K562 (cell line): ENCODE measurements around the gene CMIP.

Source experiments
- CSDE1 ChIP-seq, 2 experiments: fragments of 450-650 bp; IDR thresholded peaks; 2 replicates each; pipeline ENCODE4 v1.6.1; 2016; ENCODE audit warnings: mild to moderate bottlenecking in 1 of 2
- CTCF ChIP-seq, 3 experiments: IDR thresholded peaks in 2 of 3; conservative IDR thresholded peaks in 1 of 3; 2 replicates each; pipeline ENCODE4 v1.5.1; 2011 to 2012; ENCODE audit warnings: low read length in 3 of 3, mild to moderate bottlenecking in 3 of 3, control low read depth in 2 of 3, improper control_type of control experiment in 1 of 3, inconsistent platforms in 1 of 3, low read depth in 1 of 3, mixed read lengths in 1 of 3, moderate library complexity in 1 of 3; ENCODE audit not compliant: insufficient read depth in 2 of 3
- FOXM1 ChIP-seq, 2 experiments: fragments of 450-650 bp in 1 of 2; sonication (generic) in 1 of 2; formaldehyde crosslinking in 1 of 2; IDR thresholded peaks; 2 replicates each; pipeline versions ENCODE4 v1.6.1 to v1.9.0; 2017 to 2022; ENCODE audit warnings: low read depth in 2 of 2, mild to moderate bottlenecking in 2 of 2, missing genetic modification reagents in 1 of 2, moderate library complexity in 1 of 2
- MEF2A ChIP-seq: IDR thresholded peaks from 2 replicates; pipeline ENCODE4 v1.6.1; 2011; ENCODE audit warnings: low read depth, mild to moderate bottlenecking, low read length, moderate library complexity; ENCODE audit not compliant: control insufficient read depth
- NR2F6 ChIP-seq: fragments of 450-650 bp; formaldehyde crosslinking; IDR thresholded peaks from 2 replicates; pipeline ENCODE4 v1.4.0; 2020; ENCODE audit warnings: mild to moderate bottlenecking
- PHF20 ChIP-seq: fragments of 450-650 bp; IDR thresholded peaks from 2 replicates; pipeline ENCODE4 v1.6.1; 2018; ENCODE audit not compliant: partially characterized antibody
- POLR2A ChIP-seq: fragments of 450-650 bp; conservative IDR thresholded peaks from 2 replicates; pipeline ENCODE4 v1.6.1; 2016
- REST ChIP-seq, 2 experiments: fragments of 450-650 bp; formaldehyde crosslinking in 1 of 2; IDR thresholded peaks; 2 replicates each; pipeline versions ENCODE4 v1.4.0 to v1.6.1; 2014 to 2020; ENCODE audit warnings: mild to moderate bottlenecking in 2 of 2, borderline replicate concordance in 1 of 2, low read depth in 1 of 2
- TAF1 ChIP-seq: IDR thresholded peaks from 2 replicates; pipeline ENCODE4 v1.6.1; 2011; ENCODE audit warnings: mild to moderate bottlenecking, low read length, moderate library complexity; ENCODE audit not compliant: insufficient read depth, control insufficient read depth, severe bottlenecking; ENCODE audit errors: extremely low read depth
- ZBTB17 ChIP-seq: fragments of 450-650 bp; formaldehyde crosslinking; IDR thresholded peaks from 2 replicates; pipeline ENCODE4 v1.4.0; 2020; ENCODE audit warnings: mild to moderate bottlenecking
- ZNF274 ChIP-seq: IDR thresholded peaks from 2 replicates; pipeline ENCODE4 v1.6.1; 2011; ENCODE audit warnings: low read depth, mild to moderate bottlenecking, low read length, moderate library complexity, borderline replicate concordance

DNA sequence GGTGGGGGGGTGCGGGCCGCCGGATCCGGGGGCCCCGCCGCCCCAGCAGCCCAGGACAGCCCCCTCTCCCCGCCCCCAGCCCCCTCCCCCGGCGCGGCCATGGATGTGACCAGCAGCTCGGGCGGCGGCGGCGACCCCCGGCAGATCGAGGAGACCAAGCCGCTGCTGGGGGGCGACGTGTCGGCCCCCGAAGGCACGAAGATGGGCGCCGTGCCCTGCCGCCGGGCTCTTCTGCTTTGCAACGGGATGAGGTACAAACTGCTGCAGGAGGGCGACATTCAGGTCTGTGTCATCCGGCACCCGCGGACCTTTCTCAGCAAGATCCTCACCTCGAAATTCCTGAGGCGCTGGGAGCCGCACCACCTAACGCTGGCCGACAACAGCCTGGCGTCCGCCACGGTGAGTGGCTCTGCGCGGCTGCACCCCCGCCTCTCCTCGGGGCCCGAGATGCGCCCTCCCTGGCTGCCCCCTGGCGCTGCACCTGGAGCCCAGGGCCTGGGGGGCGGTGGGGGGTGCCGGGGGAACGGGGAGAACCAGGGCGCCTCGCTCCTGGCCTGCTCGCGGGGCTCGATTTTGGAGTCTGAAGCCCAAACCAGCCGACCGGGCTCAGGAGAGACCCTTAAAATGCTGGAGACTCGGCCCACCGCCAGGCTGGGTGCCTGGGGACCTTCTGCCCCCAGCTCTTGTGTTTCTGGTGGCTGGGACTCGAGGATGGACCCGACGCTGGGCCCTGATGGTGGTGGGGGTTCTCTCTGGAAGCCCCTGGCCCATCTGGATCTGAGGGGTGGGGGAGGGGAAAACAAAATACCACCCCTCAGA, 744 bp downstream of the CMIP start:
- no peak for TF ChIP-seq PHF20
- TF ChIP-seq TAF1 = peak; percentile 49
- TF ChIP-seq FOXM1 (IDR thresholded peaks at IDR 0.05; ENCODE audit: low read depth) = no peak
- TF ChIP-seq FOXM1 (CRISPR knock-in tag; IDR thresholded peaks at IDR 0.05; ENCODE audit: low read depth) = no peak
- TF ChIP-seq CSDE1 (IDR thresholded peaks at IDR 0.05) = no peak
- peak; percentile 31; the same call in 1 of the 2 replicates for TF ChIP-seq POLR2A
- no peak for TF ChIP-seq NR2F6 (CRISPR knock-in tag)
- TF ChIP-seq CTCF (IDR thresholded peaks at IDR 0.05 in 2 of 3, conservative IDR thresholded peaks at IDR 0.05 in 1 of 3; ENCODE audit: insufficient read depth in 2 of 3, low read depth in 1 of 3, low read length in 3 of 3) = peak; percentile 9 to 48 (median 24); a peak in 3 of 6 replicates
- no peak for TF ChIP-seq REST (IDR thresholded peaks at IDR 0.05; ENCODE audit: borderline replicate concordance)
- TF ChIP-seq REST (CRISPR knock-in tag; IDR thresholded peaks at IDR 0.05; ENCODE audit: low read depth) = no peak
- no peak for TF ChIP-seq MEF2A
- no peak for TF ChIP-seq ZBTB17 (CRISPR knock-in tag)
- no peak for TF ChIP-seq ZNF274
